KG1 (cell line): ENCODE measurements around the gene SGMS2.

ENCODE experiments used
- DNase-seq: peaks from one replicate; lab custom pipeline; 2025; lab: John Stamatoyannopoulos, UW

Gene SGMS2

GRCh38 chr4:107824350-107825071 is at the start of gene SGMS2:
SGMS2 (plus strand) TSS chr4:107824932; CDS start chr4:107895554, 70,622 bp downstream.
- no peak for DNase-seq

- no peak for DNase-seq
Measured at GRCh38 chr4:107777890-107778289, 46.8 kb upstream of the SGMS2 start.

GRCh38 chr4:107778784-107779530 is 45.8 kb upstream of the SGMS2 start:
- no peak for DNase-seq

- DNase-seq, result no peak
Measured at GRCh38 chr4:107780665-107781064, 44.1 kb upstream of the SGMS2 start.

GRCh38 chr4:107791902-107792301 is 32.8 kb upstream of the SGMS2 start:
- DNase-seq, result no peak

- DNase-seq, result no peak
Measured at GRCh38 chr4:107792711-107793110, 32.0 kb upstream of the SGMS2 start.

- DNase-seq, result no peak
Measured at GRCh38 chr4:107793996-107794395, 30.7 kb upstream of the SGMS2 start.

GRCh38 chr4:107799669-107800450 is 24.9 kb upstream of the SGMS2 start:
- no peak for DNase-seq

GRCh38 chr4:107800706-107801105 is 24.0 kb upstream of the SGMS2 start:
- DNase-seq, result peak; percentile 13

GRCh38 chr4:107801766-107802211 is 22.9 kb upstream of the SGMS2 start:
- no peak for DNase-seq

- no peak for DNase-seq
Measured at GRCh38 chr4:107804956-107805355, 19.8 kb upstream of the SGMS2 start.

- no peak for DNase-seq
Measured at GRCh38 chr4:107806196-107806595, 18.5 kb upstream of the SGMS2 start.

GRCh38 chr4:107808572-107808971 is 16.2 kb upstream of the SGMS2 start:
- no peak for DNase-seq

GRCh38 chr4:107809210-107809609 is 15.5 kb upstream of the SGMS2 start:
- DNase-seq, result no peak

- no peak for DNase-seq
Measured at GRCh38 chr4:107814758-107815157, 10.0 kb upstream of the SGMS2 start.

- DNase-seq, result no peak
Measured at GRCh38 chr4:107815158-107815557, 9.6 kb upstream of the SGMS2 start.

- DNase-seq, result no peak
Measured at GRCh38 chr4:107818301-107818910, 6.3 kb upstream of the SGMS2 start.

- DNase-seq, result no peak
Measured at GRCh38 chr4:107823870-107824349, 822 bp upstream of the SGMS2 start.

GRCh38 chr4:107825072-107825824 is 516 bp downstream of the SGMS2 start:
- DNase-seq, result peak; percentile 19

- DNase-seq, result no peak
Measured at GRCh38 chr4:107826421-107826980, 1.8 kb downstream of the SGMS2 start.
